HepG2 (cell line): ENCODE data around the gene NOL4L. TPM values are rescaled to one million over a fixed set of nuclear protein-coding genes. Genes with fewer than 3 reads are reported as not detected.

ENCODE experiments used
- BCL3 ChIP-seq: sonication (generic); formaldehyde crosslinking; IDR thresholded peaks from 2 replicates; pipeline ENCODE4 v1.5.1; 2020; ENCODE audit warnings: mild to moderate bottlenecking, missing genetic modification reagents, moderate library complexity
- E2F2 ChIP-seq: sonication (generic); formaldehyde crosslinking; IDR thresholded peaks from 2 replicates; pipeline ENCODE4 v1.4.0; 2020; ENCODE audit warnings: missing genetic modification reagents, borderline replicate concordance
- EEA1 ChIP-seq: sonication (generic); formaldehyde crosslinking; IDR thresholded peaks from 2 replicates; pipeline ENCODE4 v1.5.1; 2020; ENCODE audit warnings: mild to moderate bottlenecking, missing genetic modification reagents, borderline replicate concordance
- ELF3 ChIP-seq: IDR thresholded peaks from 2 replicates; pipeline ENCODE4 v1.6.1; 2016; ENCODE audit warnings: missing genetic modification reagents, missing compliant biosample characterization
- FOXJ3 ChIP-seq: sonication (generic); formaldehyde crosslinking; IDR thresholded peaks from 2 replicates; pipeline ENCODE4 v1.4.0; 2020; ENCODE audit warnings: missing genetic modification reagents, mild to moderate bottlenecking, borderline replicate concordance
- FOXM1 ChIP-seq: sonication (generic); formaldehyde crosslinking; IDR thresholded peaks from 2 replicates; pipeline ENCODE4 v1.5.0; 2020; ENCODE audit warnings: missing genetic modification reagents
- GABPB1 ChIP-seq: IDR thresholded peaks from 2 replicates; pipeline ENCODE4 v1.6.1; 2016; ENCODE audit warnings: mild to moderate bottlenecking, missing genetic modification reagents, moderate library complexity, missing compliant biosample characterization
- KDM3A ChIP-seq: IDR thresholded peaks from 2 replicates; pipeline ENCODE4 v1.6.1; 2018; ENCODE audit warnings: low read depth, missing compliant biosample characterization
- KDM5A ChIP-seq: fragments of 200-600 bp; sonication (generic); IDR thresholded peaks from 2 replicates; pipeline ENCODE4 v1.7.0; 2018; ENCODE audit warnings: antibody characterized with exemption, mild to moderate bottlenecking, low read length, borderline replicate concordance
- NFYC ChIP-seq: IDR thresholded peaks from 2 replicates; pipeline ENCODE4 v1.6.1; 2016; ENCODE audit warnings: missing genetic modification reagents, missing compliant biosample characterization
- REXO4 ChIP-seq: sonication (generic); formaldehyde crosslinking; IDR thresholded peaks from 2 replicates; pipeline ENCODE4 v1.8.0; 2022; ENCODE audit warnings: missing genetic modification reagents, mild to moderate bottlenecking, borderline replicate concordance
- RXRA ChIP-seq: sonication (generic); formaldehyde crosslinking; IDR thresholded peaks from 2 replicates; pipeline ENCODE4 v1.5.1; 2020; ENCODE audit warnings: missing genetic modification reagents
- ZBTB7A ChIP-seq: sonication (generic); formaldehyde crosslinking; IDR thresholded peaks from 2 replicates; pipeline ENCODE4 v1.8.0; 2022; ENCODE audit warnings: mild to moderate bottlenecking, missing genetic modification reagents
- ZNF337 ChIP-seq: sonication (generic); formaldehyde crosslinking; IDR thresholded peaks from 2 replicates; pipeline ENCODE4 v1.5.1; 2020; ENCODE audit warnings: missing genetic modification reagents, low read depth, mild to moderate bottlenecking, borderline replicate concordance
- ZNF468 ChIP-seq: sonication (generic); formaldehyde crosslinking; IDR thresholded peaks from 2 replicates; pipeline ENCODE4 v1.8.0; 2022; ENCODE audit warnings: mild to moderate bottlenecking, moderate library complexity, missing genetic modification reagents
- ZNF589 ChIP-seq: sonication (generic); formaldehyde crosslinking; conservative IDR thresholded peaks from 2 replicates; pipeline ENCODE4 v1.8.0; 2022; ENCODE audit warnings: mild to moderate bottlenecking, moderate library complexity, missing genetic modification reagents
- ZNF704 ChIP-seq: sonication (generic); formaldehyde crosslinking; IDR thresholded peaks from 2 replicates; pipeline ENCODE4 v1.8.1; 2023; ENCODE audit warnings: mild to moderate bottlenecking, inconsistent platforms, moderate library complexity, missing genetic modification reagents, borderline replicate concordance
- ZNF709 ChIP-seq: sonication (generic); formaldehyde crosslinking; IDR thresholded peaks from 2 replicates; pipeline ENCODE4 v1.5.0; 2020; ENCODE audit warnings: mild to moderate bottlenecking, missing genetic modification reagents
- ZNF747 ChIP-seq: sonication (generic); formaldehyde crosslinking; IDR thresholded peaks from 2 replicates; pipeline ENCODE4 v1.8.1; 2023; ENCODE audit warnings: missing genetic modification reagents, mild to moderate bottlenecking, borderline replicate concordance
- ZNF839 ChIP-seq: sonication (generic); formaldehyde crosslinking; IDR thresholded peaks from 2 replicates; pipeline ENCODE4 v1.4.0; 2020; ENCODE audit warnings: missing genetic modification reagents, mild to moderate bottlenecking, borderline replicate concordance
- polyA plus RNA-seq, 8 experiments: library from polyadenylated mRNA; depleted of rRNA in 3 of 8; stranded (reverse) in 7 of 8; unstranded in 1 of 8; fragments of >200 nt; fragmentation: Illumina TruSeq in 4 of 8; extraction: Trizol in 4 of 8; gene quantifications; 2 replicates each; pipeline versions ENCODE4 v1.2.1 to v1.2.3, GENCODE V29; 2011 to 2016; ENCODE audit warnings: low read depth in 4 of 8, missing spikeins in 1 of 8, mixed read lengths in 1 of 8; ENCODE audit not compliant: insufficient read depth in 1 of 8
- total RNA-seq, 5 experiments: library from RNA; depleted of rRNA; stranded (reverse); fragments of >200 nt; fragmentation: Illumina TruSeq; extraction: Trizol; gene quantifications; 2 replicates each; pipeline ENCODE4 v1.2.3, GENCODE V29; 2016; ENCODE audit warnings: low read depth in 1 of 5
- TF ChIP-seq, protein P1 (sequence below): IDR thresholded peaks from 2 replicates; pipeline ENCODE4 v1.6.1; 2016; ENCODE audit warnings: missing compliant biosample characterization, missing genetic modification reagents, borderline replicate concordance

The NOL4L gene
- total and polyA plus RNA-seq, 2 of the 13 experiments (the other 11 are each of a cell fraction or from before 2014, with no cell fraction given) = 16.6 to 35.4 TPM

DNA sequence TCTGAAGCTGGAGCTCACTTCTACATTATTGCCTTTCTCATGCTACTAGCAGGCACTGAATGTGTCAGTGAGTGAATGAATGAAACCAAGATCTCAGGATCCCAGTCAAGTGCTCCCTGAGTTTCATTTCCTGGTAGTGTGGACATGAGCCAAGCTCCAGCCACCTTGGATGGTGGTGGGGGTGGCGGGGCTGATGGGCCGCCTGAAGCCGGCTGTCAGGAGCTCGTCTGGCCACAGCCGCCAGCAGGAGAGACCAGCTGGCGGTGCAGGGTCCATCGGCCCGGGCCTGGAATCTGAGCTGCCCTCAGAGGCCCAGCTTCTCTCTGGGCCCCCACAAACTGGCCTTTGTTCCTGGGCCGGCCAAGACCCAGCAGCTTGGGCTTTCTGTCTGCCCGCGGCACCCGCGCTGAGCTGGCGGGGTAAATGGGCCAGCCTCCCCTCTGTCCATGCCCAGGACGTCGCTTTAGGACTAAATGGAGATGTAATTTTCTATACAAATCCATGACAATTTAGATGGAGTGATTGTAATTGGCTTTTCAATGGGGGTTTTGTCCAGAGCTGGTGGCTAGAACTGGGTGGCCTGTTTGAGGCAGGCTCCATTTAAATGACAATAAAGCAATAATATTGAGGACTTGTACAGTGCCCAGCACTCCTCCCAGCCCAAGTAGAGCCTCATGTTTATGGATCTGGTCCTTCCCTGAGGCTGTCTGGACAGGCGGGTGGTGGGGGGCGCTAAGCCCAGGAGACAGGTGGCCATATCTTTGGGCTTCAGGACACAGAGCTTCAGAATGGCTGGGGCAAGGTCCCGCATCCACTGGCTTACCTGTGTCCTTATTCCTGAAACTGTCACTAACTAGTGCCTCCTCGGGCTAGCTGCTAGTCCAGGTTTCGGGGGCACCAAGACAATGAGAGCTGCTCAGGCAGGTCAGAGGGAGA, 43.5 kb downstream of the NOL4L start (continued):
- TF ChIP-seq ZBTB7A (CRISPR knock-in tag) (peak; percentile 75; the same call in 1 of the 2 replicates), ZNF337 (peak; percentile 70; the same call in 1 of the 2 replicates), GABPB1 (CRISPR knock-in tag) (peak; percentile 83), REXO4 (CRISPR knock-in tag) (no peak), ZNF747 (CRISPR knock-in tag) (peak; percentile 98), NFYC (no peak; the same call in 1 of the 2 replicates), E2F2 (CRISPR knock-in tag) (no peak), ZNF839 (CRISPR knock-in tag) (peak; percentile 69; the same call in 1 of the 2 replicates), KDM5A (no peak; the same call in 1 of the 2 replicates), ZNF709 (CRISPR knock-in tag) (0 out of 2 replicates have a peak, but pooled peaks have one; percentile 47), RXRA (CRISPR knock-in tag) (peak; percentile 98), ZNF704 (CRISPR knock-in tag) (peak; percentile 95), FOXM1 (no peak), FOXJ3 (peak; percentile 96), EEA1 (0 out of 2 replicates have a peak, but pooled peaks have one; percentile 19), ZNF589 (CRISPR knock-in tag) (no peak), ELF3 (CRISPR knock-in tag) (peak; percentile 99), KDM3A (peak; percentile 99), BCL3 (CRISPR knock-in tag) (peak; percentile 64; the same call in 1 of the 2 replicates), ZNF468 (CRISPR knock-in tag) (no peak)
- TF ChIP-seq, protein P1, sequence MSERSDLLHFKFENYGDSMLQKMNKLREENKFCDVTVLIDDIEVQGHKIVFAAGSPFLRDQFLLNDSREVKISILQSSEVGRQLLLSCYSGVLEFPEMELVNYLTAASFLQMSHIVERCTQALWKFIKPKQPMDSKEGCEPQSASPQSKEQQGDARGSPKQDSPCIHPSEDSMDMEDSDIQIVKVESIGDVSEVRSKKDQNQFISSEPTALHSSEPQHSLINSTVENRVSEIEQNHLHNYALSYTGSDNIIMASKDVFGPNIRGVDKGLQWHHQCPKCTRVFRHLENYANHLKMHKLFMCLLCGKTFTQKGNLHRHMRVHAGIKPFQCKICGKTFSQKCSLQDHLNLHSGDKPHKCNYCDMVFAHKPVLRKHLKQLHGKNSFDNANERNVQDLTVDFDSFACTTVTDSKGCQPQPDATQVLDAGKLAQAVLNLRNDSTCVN = peak; percentile 19; the same call in 1 of the 2 replicates
